NCI-H146 (cell line): ENCODE results near the gene ABHD12.
A peak's percentile ranks its signal among the peaks of the same experiment; 100 is the strongest.
"Not testable (repeated sequence)": the region's sequence is repeated elsewhere in the genome, so short reads cannot be mapped to it uniquely, and the experiment has no call there.

ENCODE experiments used
- DNase-seq: peaks from one replicate; lab custom pipeline; 2025; lab: John Stamatoyannopoulos, UW

ABHD12 gene

DNA sequence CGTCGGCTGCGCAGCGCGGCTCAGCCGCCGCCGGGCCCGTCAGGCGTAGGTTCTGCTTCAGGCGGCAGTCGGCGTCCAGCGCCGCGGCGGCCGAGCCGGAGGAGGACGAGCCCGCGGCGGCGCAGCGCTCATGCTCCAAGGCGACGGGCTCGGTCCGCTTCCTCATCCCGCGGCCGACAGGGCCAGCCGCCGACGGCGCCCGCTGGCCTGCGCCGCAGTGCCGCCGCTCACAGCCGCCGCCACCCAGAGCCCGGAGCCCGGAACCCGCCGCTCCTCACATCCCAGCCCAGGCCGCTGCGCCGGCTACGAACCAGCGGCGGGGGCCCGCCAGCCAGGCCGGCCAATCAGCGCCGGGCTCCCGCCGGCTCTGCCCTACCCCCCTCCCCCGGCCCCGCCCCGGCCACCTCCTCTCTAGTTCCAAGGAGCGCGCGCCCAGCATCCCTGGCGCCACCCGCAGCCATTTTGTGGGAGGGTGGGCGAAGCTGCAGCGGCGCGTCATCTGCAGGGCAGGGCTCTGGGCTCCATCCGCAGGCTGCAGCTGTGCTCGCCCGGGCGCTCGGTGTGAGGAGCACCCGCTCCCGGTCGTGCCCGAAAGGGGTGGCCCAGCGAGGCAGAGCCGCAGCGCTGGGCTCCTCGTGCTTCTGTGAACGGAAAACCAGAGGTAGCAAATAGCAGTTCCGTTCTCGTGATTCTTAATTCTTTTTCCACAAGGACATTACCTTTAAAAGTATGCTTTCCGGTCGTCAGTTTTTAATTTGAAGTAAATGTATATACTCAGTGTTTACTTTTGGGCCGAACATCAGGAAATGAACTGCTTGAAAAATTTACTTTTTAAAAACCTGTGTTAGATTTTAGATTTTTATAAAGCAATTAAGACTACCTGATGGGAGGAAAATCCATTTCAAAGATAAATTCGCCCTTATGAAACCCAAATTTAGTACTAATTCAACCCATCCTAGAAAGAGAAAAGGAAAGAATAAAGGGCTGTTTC is at the start of gene ABHD12:
Gene ABHD12 (minus strand): TSS at position 298 of the 991 bp plus-strand sequence. CDS start 132 bp downstream, at position 166.
- DNase-seq: peak; percentile 98

DNA sequence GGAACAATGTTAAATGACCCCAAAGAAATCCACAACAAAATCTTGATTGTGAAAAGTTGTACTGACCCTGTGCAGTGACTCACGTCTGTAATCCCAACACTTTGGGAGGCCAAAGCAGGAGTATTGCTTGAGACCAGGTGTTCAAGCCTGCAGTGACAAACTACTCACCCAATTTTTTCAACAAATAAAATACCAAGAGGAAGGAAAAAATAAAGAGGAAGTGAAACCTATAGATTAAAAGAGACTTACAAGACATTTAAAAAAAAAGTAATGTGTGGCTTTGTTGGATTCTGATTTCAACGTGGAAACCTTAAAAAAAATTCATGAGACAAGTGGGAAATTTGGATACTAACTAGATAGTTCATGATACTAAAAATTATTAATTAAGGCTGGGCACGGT is 48.7 kb upstream of the ABHD12 start:
- no peak for DNase-seq

DNA sequence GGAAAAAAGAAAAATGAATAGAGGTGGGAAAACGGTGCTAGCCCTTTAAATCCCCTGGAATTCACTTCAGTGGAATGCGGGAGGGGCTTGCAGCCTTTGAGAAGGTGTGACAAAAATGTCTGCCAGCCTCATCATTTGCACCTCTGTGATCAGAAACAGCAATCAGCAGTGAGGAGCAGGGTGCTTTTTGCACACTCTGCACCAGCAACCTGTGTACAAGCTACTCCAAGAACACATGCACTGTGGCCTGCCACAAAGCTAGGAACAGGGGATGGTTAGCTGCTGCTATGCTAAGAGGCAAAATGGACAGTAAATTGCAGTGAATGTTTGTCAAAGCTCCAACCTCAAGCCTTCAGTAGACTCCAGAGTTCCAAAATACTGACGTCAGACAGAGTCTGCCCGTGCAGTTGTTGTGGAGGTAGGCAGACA is 46.5 kb upstream of the ABHD12 start:
- DNase-seq: no peak

DNA sequence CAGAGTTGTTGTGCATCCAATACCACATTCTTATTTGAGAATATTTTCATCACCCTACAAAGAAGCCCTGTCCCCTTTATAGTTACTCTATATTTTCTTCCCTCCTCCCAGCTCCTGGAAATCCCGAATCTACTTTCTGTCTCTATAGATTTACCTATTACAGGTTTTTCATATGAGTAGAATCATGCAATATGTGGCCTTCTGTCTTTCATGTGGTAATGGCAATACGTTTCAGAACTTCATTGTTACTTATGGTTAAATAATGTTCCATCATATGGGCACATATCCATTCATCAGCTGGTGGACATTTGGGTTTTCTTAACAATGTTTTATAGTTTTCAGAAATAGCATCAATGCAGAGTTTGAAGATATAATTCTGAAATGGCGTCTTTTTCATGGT is 33.9 kb upstream of the ABHD12 start:
- no peak for DNase-seq

DNA sequence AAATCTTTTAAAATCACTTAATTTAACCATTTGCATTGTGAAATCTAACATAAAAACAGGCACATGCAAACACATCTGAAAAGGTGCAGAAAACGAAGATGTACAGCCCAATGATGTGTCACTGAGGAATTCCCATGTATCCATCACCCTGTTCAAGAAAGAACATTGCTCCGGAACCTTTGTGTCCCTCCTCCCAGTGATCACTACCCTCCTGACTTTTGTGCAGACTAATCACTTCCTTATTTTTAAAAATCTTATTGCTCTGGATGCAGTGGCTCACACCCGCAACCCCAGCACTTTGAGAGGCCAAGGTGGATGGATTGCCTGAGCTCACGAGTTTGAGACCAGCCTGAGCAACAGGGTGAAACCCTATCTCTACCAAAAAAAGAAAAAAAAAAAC is 31.4 kb upstream of the ABHD12 start:
- DNase-seq: no peak

DNA sequence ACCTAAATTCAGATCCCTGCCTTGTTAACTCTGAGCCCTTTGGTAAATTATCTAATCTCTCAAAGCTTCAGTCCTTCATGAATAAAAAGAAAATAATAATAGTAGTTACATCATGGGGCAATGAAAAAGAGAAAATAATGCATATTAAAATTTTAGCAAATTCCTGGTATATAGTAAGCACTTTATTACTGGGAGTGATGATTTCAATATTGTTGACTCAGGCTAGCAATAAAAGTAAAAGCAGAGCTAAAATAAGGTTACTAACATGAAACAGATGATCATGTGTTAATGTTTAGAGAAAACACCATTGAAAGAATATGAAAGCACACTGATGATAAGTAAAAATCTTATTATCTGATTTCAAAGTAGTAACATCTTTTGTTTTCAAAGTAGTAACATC is 30.5 kb upstream of the ABHD12 start:
- no peak for DNase-seq

DNA sequence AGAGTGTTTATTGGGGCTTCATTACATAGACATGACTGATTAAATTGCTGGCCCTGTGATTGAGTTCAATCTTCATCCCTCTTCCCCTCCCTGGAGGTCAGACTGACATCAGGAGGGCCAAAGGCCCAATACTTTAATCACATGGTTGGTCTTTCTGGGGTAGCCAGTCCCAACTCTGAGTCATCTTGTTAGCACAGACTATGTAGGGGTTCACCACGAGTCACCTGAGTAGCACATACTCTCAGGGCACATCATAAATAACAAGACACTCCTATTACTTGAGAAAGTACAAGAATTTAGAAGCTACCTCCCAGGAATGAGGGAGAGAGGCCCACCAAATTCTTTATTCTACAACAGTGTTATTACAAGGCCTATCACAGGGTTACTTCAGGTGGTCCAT is 28.1 kb upstream of the ABHD12 start:
- DNase-seq: no peak

DNA sequence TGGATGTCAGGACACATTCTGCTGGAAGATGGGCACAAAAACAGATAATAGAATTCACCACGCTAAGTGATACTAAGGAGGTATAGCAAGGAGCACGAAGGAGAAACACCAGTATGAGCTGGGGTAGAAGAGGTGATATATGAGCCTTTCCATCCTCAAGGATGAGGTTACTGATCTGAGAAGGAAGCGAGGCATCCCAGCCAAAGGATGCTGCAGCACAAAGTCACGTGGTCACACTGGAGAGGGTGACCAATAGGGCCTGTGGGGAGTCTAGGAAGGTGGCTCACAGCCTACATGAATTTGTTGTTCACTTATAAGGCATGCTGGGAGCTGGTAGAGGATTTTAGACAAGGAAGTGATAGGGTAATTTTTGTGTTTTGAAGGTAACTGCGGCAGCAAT is 18.3 kb upstream of the ABHD12 start:
- DNase-seq: no peak

DNA sequence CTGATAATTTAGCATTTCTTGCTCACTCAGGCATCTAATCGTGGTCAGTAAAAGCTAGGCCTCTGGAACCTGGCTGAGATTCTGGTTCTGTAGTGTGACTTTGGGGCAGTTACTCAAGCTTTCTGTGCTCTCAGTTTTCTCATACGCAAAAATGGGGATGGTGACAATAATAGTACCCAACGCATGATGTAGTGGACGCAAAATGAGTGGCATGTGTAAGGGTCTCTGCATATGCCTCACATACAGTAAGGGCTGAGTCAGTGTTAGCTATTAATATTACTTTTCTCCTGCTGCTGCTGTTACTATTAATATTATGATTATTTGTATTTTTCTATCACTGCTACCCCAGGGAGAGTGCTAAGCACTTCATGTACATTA is 17.5 kb upstream of the ABHD12 start:
- no peak for DNase-seq

DNA sequence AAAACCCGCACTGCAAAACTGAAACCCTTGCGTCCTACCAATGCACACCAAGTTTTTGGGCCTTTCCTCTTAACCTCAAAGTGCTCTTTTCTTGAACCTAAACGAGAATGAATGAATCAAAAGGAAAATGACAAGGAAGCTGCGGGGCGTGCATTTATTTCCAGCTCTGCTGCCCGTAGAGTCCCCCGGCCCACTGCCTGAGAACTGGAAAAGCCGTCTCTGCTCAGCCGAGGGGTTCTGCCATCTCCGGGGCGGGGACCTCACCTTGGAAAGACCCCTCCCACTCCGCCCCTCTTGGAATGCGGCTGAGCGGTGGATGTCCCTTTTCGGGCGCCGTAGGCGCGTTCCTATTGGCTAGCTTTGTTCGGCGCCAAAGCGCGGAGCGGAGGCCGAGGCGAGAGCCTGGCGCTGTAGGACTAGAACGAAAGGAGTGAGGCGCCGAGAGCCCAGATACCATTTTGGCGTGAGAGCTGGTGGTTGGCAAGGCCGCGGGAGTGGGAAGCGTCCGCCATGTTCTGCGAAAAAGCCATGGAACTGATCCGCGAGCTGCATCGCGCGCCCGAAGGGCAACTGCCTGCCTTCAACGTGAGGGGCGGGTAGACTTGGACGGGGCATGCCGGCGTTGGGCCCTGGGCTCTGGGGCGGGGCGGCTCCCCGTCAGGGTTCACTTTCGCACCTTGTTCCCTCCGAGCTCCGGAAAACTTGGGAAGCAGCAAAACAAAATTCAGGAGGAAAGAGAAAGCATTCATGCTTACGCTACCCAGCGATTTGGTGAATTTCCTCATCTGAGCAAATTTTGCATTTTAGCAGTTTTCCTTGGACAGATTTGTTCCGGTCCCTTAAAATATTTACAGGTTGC is 16.9 kb upstream of the ABHD12 start, which contains the start of gene GINS1:
Gene GINS1 (plus strand): TSS at position 363 of the 859 bp plus-strand sequence. CDS start 148 bp downstream, at position 511.
- peak; percentile 97 for DNase-seq

DNA sequence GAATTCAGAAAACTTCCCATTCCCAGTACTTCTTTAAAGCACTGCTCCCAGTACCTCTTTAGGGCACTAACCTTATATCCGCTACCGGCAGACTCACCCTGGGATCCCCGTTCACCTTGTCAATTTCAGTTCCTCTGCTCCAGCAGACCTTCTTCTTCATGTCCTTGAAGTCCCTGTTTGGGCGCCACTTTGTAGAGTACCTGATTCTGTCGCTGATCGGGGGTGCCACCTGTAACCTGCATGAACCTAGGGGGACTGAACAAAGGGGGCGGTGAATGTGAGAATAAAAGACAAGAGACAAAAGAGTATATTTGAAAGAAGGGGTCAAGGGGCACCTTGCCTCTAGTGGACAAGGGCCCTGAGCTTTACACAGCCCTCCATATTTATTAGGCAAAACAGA is 11.9 kb upstream of the ABHD12 start:
- no peak for DNase-seq

DNA sequence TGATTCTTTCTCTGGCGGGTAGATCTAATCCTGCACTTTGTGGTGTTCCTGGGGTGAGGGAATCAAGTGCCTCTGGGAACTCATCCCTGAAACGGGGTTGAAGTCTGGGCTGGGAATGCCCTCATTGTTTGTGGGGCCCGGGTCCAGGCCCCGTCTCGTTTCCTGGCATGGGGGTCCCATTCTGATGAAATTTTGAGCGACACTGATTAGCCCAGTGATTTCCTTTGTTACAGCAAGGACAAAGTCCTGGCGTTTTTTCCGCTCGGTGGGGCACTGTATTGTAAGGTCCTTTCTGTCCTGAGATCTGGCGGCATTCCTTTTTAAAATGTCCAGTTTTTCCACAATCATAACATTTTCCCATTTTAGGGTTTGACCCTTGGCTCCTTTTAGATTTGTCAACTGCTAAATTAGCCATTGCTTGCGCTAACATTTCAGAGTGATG is 9.7 kb upstream of the ABHD12 start:
- DNase-seq: not testable (repeated sequence)

DNA sequence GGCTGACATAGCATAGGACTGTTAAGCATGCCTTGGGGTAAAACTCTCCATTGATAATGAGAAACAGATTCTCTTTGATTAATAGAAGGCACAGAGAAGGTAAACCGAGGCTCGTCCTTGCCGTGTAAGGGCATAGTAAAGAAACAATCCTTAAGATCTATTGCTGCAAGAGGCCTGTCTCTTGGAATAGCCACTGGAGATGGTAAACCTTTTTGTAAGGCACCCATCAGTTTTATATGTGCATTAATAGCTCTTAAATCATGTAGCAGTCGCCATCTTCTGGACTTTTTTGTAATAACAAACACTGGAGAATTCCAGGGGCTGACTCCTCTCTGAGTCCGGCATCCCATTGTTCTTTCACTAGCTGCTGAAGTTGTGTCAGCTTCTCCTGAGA is 8.4 kb upstream of the ABHD12 start:
- peak; percentile 79 for DNase-seq

DNA sequence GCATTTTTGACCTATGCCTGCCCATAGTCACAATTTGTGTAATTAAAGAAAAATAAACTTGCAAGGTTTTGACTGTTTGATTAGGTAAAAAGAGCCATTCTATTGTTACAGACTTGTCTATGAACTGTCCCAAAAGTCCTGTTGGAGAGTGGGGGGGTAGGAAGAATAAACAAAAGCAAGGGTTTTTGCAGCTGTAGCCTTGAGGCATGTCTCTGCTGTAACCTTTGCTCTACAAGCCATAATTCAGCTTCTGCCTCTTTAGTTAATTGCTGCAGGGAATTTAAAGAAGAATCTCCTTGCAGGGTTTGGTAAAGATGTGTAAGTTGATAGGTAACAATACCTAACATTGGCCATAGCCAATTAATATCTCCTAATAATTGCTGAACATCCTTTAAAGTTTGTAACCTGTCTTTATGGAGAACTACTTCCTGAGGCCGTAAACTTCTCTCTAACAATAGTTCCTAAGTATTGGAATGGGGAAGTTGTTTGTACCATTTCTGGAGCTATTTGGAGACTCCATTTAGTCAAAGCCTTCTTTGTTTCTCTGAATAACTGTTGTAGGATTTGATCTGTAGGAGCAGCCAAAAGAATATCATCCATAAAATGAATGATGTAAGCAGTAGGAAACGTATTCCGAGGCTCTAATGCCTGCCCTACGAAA is 7.9 kb upstream of the ABHD12 start:
- no peak for DNase-seq

DNA sequence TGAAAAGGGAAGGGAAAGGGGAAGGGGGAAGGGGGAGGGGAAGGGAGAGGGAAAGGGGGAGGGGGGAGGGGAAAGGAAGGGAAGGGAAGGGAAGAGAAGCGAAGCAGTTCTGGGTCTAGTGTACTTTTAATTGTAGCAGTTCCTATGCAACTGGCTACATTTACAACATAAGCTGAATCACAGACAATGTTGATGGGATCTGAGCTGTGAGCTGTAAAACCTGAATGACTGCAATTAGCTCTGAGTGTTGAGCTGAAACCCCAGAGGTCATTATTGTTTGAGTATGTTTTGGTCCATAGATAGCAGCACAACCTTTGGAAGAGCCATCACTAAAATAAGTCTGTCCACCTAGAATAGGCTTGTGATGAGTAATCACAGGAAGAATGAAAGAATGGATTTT is 7.2 kb upstream of the ABHD12 start:
- peak; percentile 17 for DNase-seq

DNA sequence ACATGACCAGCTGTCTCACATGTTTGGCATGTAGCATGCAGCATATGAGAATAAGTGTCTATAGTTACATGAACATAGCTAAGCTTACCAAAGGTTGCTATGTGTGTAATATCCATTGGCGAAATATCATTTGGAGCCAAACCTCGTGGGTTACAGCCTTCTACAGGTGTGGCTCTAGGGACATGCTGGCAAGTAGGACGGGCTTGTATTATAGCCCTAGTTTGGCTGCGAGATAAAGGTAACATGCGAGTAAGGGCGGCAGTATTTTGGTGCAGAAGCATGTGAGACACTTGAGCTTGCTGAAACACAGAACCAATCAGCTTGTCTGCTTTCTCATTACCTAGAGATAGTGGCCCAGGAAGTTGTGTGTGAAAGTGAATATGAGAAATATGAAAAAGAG is 6.5 kb upstream of the ABHD12 start:
- no peak for DNase-seq

DNA sequence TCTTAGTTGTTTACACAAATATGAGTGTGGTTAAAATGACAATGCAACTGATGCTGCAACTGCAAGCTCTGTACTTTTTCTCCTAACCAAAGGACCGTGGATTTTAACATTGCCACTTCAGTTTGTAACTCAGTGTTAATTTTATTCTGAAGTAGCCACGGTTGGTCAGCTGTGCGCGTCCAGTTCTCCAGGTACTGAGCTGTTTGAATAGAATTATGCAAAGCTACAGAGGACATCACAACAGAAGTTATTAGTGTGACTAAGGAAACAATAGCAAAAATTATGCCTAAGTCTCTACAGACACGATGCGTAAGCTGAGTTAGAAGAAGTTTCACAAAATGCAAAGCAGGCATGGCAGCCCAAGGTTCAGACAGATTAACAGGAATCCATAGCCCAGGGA is 4.4 kb upstream of the ABHD12 start:
- no peak for DNase-seq

DNA sequence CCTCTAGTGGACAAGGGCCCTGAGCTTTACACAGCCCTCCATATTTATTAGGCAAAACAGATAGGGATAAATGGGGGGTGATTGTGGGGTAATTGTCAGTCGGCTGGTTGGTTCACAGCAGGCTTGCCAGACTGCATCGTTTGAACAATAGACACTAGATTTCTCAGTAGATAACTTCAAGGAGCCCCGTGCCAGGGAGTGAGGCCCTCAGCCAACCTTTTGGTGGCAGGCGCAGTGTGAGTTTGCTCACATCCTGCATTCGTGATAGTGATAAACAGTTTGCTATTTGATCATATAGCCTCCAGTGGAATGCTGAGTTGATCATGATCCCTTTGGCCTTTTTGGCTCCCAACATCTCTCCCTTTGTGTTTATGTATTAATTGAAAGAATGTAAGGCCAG is 3.6 kb upstream of the ABHD12 start:
- peak; percentile 4 for DNase-seq

DNA sequence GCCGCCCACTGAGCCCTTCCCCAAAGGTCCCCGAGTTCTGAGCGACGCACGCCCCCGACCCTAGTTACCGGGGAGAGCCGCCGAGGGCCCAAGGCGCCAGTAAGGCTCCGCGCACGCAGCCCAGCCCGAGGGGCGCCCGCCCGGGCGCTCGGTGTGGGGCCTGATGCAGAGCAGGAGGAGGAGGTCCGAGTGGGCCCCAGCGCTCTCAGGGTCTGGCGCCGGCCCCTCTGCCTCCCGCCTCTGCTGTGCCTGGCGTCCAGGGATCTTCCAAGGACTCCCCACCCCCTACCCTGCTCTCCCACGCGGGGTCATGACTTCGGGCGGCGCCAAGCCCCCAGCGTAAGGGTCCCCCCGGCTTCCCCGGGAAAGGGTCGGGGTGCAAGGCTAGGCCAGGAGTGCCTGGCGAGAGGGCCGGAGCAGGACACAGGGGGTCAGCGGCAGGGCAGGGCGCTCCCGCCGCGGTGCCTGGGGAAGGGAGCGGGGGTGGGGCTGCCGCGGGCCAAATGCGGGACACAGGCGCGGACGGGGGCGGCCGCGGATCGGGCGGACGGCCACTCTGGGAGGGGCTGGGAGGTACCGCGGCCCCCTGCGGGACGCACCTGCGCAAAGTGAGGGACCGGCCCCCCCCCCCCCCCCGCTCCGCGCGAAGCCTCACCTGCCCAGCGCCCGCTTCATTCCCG is 637 bp downstream of the ABHD12 start:
- peak; percentile 86 for DNase-seq

DNA sequence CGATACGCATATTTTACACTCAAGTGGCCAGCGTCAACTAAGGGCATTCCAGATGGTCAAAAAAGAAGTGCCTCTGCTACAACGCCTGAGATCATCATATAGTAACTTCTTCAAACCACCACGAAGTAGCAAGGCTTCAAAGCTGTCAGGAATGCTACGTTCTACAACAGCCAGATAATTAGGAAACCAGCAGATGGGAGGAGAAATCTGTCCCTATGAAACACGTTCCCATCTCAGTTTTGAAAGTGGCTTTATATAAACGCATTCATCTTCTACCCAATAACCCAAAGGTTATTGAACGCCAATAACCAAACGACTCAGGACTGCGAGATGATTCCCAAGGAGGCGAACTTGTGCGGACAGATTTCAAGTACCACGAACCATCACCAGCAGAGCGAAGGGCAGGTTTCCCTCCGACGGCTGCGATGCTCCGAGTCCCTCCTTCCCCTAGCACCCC is 1.2 kb downstream of the ABHD12 start:
- no peak for DNase-seq

DNA sequence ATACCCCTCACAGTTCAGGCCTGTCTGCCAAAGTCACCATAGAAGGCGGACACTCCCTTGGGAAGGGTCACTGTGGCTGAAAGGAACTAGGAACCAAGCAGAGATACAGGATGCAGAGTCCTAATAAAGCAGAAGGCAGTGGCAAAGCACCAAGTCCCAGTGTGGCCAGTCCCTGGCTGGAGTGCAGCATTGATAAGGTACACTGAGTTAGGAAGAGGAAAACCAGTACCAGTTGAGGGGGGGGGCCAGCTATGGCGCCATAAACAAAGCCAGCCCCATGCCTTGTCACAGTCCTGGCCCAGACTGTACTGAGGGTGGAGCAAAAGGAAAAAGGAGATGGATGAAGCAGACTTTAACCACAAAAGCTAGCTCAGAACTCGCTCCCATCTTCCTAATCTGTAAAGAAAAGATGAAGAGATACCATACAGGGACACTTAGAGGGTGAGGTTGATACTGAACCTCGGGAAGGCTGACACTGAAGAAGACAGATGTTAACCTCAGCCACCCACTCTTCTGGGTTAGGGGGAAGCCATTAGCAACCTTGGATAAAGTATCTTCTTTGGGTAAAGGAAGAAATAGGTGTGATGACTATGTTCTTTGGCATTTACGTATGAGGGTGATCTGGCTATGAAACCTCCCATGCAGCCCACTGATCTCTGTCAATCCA is 7.8 kb downstream of the ABHD12 start:
- DNase-seq: no peak
